HG03432 (cell line): ENCODE results near the gene CLN3.
A peak's percentile ranks its signal among the peaks of the same experiment; 100 is the strongest.
"Not testable (repeated sequence)": the region's sequence is repeated elsewhere in the genome, so short reads cannot be mapped to it uniquely, and the experiment has no call there.

Experiments used
- ATAC-seq: cut with Tn5 transposase; IDR thresholded peaks from one replicate; pipeline ENCODE4 v1.9.1; 2021; ENCODE audit warnings: mild to moderate bottlenecking, moderate library complexity; ENCODE audit not compliant: unreplicated experiment

CLN3 gene

GRCh38 chr16:28495098-28495793 lies 3.4 kb upstream of the CLN3 start:
- no peak for ATAC-seq

GRCh38 chr16:28494121-28494851 lies 2.4 kb upstream of the CLN3 start, which contains the start of gene APOBR:
Gene APOBR, plus strand, starts transcription at chr16:28494643. Its CDS starts 39 bp downstream, at chr16:28494682.
- peak; percentile 56 for ATAC-seq

DNA sequence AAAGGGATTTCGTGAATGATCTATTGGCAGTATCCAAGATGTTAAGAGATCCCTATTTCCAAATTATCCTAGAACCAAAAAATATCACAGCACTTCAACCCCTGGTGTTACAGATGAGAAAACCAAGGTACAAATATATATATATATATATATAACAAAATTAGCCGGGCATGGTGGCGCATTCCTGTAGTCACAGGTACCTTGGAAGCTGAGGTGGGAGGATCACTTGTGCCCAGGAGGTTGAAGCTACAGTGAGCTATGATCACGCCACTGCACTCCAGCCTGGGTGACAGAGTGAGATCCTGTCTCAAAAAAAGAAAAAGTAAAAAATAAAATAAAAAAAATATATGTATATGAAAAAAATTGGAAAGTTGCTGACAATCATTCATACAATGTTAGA lies 637 bp upstream of the CLN3 start:
- ATAC-seq: no peak

- peak; percentile 3 for ATAC-seq
Observed at GRCh38 chr16:28491230-28491969, 474 bp downstream of the CLN3 start.

DNA sequence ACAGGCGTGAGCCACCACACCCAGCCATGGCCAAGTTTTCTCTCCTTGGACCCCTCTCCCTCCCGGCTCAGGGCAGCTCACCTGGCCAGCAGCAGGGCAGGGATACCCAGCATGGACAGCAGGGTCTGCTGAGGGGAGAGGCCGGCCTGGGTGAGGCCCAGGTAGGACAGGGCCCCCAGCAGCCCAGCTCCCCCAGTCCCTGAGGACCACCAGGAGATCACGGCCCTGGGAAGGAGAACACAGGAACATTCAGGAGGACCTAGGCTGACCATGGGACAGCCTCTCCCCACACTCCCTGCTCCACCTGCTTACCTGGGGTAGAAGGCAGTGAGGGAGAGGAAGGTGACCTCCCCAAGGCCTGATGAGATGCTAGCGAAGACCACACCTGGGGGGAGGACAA lies 5.6 kb downstream of the CLN3 start:
- no peak for ATAC-seq

GRCh38 chr16:28483361-28483760 lies 8.5 kb downstream of the CLN3 start:
- ATAC-seq: not testable (repeated sequence)

DNA sequence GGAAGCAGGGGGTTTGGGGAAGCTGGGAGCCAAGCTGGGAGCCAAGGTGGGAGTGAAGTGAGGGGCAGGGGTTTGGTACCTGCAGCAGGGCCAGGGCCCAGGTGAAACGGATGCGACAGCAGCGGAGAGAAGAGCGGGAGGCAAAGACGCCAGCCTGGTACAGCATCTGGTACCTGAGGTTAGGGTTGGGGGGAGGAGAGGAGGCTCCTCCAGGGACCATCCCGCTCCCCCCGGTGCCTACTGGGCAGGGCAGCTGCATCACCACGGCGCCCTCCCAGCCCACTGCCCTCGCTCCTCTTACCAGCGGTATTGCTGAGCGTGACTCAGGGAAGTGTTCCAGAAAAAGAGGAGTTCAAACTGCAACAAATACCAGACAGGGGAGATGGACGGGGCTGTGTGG lies 9.8 kb downstream of the CLN3 start:
- no peak for ATAC-seq

DNA sequence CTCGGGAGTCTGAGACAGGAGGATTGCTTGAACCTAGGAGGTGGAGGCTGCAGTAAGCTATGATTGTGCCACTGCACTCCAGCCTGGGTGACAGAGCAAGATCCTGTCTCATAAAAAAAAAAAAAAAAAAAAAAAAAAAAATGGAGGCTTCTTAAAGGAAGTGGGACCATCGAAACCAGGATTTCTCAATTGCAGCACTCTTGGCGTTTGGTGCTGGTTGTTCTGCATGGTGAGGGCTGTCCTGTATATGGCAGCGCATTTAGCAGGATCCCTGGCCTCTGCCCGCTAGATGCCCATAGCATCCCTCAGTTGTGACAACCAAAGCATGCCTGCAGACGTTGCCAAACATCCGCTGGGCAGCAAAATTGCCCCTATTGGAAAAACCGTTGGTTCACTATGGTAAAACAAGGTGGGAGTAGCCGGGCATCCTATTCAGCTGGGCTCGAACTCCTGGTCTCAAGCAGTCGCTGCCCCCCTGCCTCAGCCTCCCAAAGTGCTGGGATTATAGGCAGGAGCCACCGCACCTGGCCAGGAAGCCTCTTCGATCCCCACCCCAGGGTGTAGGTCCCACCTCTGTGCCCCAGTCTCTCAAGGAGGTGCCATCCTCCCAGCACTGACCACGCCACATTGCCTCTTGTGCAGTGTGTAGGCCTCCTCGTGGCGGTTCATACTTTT lies 13.2 kb downstream of the CLN3 start:
- ATAC-seq: no peak

- ATAC-seq: no peak
Observed at GRCh38 chr16:28477311-28477920, 14.5 kb downstream of the CLN3 start.

DNA sequence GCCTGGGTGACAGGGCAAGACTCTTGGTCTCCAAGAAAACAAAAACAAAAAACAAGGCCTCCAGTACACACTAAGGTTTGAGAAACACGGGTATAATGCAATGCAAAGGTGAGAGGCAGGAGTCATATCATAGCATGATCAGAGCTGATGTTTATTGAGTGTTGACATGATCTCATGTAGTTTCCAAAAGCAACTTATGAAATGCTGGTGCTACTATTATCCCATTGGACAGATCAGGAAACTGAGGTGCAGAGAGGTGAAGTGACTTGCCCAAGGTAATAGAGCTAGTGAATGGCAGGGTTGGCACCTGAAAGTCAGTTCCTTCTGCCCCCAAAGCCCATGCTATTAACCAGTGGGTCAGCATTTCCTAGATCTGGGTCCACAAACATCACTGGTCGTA lies 16.7 kb downstream of the CLN3 start:
- ATAC-seq: no peak

GRCh38 chr16:28473714-28474265 lies 18.1 kb downstream of the CLN3 start:
- ATAC-seq: no peak

DNA sequence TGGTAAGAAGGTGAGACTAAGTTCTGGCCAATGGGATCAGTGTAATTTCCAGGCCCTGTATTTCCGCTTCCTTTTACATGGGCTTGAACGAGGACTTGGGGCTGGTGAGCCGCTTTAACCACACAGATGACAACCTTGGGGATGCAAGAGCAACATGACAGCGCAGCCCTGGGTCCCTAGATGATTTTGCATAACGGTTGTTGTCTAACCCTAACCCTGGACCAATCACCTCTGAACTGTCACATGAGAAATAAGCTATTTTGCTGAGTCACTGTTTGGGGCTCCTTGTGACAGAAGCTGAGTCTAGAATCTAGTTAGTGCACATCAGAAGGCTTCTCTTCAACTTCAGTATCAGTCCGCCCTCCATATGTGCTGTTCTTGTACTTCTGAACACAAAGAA lies 44.8 kb downstream of the CLN3 start:
- ATAC-seq: not testable (repeated sequence)

DNA sequence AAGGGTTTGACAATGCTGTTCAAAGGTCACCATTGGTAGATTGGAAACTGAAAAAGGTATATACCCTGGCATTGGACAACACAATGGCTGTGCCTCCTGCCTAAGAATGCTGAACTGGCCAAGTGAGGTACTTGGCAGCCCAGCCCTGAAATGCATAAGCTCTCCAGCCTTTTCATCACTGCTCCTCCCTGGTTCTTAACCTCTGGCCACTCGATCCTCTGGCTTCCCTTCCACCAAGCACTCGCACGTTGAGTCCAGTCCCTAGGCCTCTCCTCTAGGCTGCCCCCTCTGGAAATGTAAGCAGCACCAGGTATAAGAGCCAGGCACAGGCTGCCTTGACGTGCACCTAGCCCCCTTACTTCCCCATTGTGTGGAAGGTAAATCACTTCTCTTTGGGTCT lies 45.5 kb downstream of the CLN3 start:
- ATAC-seq: not testable (repeated sequence)

DNA sequence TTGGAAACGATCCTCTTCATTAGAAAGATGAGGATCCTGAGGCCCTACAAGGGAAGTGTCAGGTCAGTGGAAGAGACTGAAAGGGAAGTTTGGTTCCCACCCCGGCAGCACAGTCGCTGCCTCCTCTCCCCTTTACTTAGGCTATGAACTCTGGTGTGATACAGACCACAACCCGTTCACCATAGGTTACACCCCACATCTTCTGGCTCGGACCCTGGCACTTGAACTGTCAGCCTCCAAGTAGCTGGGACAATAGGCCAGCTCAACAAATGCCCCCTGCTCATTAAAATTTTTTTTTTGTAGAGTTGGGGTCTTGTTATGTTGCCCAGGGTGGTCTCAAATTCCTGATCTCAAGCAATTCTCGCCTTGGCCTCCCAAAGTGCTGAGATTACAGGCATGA lies 47.9 kb downstream of the CLN3 start:
- not testable (repeated sequence) for ATAC-seq

GRCh38 chr16:28438899-28439298 lies 53.0 kb downstream of the CLN3 start:
- ATAC-seq: not testable (repeated sequence)

GRCh38 chr16:28435340-28435739 lies 56.5 kb downstream of the CLN3 start:
- ATAC-seq: not testable (repeated sequence)
